ENCODE data around the gene EXOC6B.
"Not testable (repeated sequence)": the region's sequence is repeated elsewhere in the genome, so short reads cannot be mapped to it uniquely, and the experiment has no call there.

The EXOC6B gene

DNA sequence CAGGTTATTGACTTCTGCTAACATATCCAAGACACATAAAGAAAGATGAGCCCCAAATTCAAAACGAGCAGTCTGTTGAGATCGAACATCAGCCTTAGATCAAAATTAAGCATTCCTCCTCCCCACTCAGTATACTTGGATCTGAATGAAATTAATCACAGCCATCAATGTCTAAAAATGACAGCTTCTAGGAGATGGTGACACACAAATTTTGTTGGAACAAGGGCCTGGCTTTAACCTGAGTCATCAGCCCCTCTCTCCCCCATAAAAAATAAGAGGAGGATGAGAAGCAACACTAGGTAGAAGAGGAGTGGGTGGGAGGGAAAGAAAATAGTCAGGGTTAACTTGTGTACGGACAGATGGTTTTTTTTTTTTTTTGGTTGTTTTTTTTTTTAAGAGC, 223.1 kb downstream of the EXOC6B start:
- DNase-seq, result no peak

DNA sequence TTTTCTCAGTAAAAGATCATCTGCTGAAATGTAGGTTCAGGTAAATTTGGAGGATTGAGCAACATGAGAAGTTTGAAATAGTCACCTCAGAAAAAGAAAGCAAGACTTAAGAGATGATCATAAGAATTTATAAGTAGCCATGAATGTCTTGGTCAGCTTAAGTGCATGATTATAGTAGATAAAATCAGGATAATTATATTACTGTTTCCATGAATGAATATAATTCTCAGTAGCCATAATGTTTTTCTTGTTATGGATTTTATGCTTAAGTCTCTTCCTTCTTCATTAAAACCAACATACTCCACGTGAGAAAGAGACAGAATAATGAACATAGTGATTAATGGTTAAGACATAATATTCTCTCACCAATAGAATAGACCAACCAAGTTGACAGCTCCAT, 223.7 kb downstream of the EXOC6B start:
- no peak for DNase-seq

DNA sequence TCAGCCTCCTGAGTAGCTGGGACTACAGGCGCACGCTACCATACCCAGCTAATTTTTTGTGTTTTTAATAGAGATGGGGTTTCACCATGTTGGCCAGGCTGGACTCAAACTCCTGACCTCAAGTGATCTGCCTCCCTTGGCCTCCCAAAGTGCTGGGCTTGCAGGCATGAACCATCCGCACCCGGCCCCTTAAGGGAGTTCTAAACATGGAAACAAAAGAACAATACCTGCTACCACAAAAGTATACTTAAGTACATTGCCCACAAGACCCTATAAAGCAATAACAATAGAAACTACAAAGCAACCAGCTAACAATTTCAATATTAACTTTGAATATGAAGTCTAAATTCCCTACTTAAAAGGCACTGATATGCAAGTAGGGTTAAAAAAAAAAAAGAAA, 242.0 kb downstream of the EXOC6B start:
- not testable (repeated sequence) for DNase-seq

DNA sequence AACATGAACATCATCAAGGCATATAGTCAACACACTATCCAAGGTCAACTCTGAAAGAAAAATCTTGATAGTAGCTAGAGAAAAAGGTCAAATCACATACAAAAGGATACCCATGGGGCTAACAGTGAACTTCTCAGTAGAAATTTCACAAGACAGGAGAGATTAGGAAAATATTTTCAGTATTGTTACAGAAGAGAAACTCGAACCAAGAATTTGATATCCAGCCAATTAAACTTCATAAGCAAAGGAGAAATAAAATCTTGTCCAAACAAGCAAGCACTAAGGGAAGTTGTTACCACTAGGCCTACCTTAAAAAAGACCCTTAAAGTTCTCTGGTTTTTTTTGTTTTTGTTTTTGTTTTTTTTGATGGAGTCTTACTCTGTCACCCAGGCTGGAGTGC, 242.5 kb downstream of the EXOC6B start:
- DNase-seq, result no peak

DNA sequence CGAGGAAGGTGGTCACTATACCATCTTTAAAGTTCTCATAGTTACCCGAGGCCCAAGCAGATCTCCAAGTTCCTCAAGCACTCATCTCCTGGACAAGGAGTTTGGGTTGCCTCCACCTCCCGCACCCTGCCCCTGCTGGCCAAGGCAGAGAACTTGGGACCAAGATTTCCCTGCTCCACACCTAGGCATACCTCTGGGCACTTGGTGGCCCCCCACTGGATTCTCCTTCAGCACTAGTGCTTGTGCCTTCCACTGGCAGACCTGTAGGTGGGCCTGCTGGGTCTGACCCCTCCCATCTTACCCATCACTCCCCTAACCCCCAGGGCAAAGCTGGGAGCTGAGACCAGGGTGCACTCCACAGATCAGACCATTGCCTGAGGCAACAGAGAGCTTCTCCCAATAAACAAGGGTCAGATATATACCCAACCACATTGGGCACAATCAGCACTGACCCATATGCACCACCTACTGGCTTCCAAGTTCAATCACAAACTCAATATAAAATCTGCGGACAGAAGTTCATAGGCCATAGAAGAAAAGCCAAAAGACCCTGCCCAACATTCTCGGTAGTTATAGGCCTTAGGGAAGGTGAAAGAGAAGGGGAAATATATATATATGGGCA, 244.2 kb downstream of the EXOC6B start:
- no peak for DNase-seq

DNA sequence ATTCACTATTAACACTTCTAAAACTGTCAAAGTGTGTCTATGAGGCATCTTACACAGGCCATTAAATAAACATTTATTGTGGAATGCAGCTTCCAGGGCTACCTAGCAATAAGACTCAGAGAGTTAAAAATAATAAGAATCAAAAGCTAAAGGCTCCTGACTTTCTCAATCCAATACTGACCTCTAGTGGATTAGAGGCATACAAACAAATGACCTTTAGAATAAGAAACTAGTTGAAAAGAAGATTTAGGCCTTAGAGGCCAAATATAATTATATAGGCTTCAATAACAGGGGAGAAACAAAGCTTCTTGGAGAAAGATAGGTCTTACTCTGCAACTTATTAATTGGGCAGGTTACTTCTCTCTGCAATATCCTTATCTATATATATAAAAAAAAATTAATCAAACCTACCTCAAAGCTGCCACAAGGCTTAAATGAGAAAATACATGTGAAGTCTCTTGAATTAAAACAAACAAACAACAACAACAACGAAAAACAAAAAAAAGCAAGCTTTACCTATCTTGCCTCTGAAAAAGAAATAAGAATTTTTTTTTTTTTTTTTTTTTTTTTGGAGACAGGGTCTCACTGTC, 246.1 kb downstream of the EXOC6B start:
- no peak for DNase-seq

GRCh38 chr2:72576861-72577260, 249.0 kb downstream of the EXOC6B start:
- no peak for DNase-seq

- DNase-seq, result no peak
Measured at GRCh38 chr2:72576459-72576858, 249.4 kb downstream of the EXOC6B start.

DNA sequence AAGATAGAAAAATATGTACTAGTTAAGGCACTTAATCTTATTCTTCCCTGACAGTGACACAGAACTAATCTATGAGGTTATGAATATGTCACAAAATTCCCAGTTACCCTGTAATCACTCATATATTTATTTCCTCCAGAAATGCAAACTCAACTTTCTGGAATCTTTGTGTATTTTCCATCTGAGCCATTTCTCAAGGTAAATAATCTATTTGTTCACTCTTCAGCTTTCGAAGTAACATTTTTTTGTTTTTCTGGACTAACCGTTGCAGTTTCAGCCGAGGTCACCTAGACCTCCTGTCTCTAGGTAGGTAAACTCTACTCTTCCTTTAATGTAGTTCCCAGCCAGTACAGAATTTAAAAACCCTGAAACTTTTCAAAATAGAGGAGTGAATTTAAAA, 250.9 kb downstream of the EXOC6B start:
- no peak for DNase-seq

DNA sequence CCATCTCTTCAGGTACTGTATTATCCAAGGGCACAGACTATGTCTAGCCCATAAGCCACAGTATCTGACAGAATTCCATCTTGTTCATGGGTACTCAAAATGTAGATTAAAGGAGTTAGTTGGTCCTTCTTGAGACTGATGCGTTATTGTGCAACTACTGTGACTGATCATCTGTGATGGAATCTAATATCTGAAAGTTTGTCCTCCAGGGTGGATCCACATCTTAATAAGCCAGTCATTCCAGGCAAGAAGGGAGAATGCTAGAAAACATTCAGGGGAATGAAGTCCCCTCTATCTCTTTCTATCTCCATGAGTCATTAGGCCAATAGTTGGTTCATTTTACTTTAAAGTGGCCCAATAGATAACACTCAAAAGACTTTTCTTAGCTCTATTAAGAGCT, 252.6 kb downstream of the EXOC6B start:
- no peak for DNase-seq

- no peak for DNase-seq
Measured at GRCh38 chr2:72572501-72572900, 253.3 kb downstream of the EXOC6B start.

GRCh38 chr2:72570413-72570812, 255.4 kb downstream of the EXOC6B start:
- DNase-seq, result no peak

- DNase-seq, result no peak
Measured at GRCh38 chr2:72562451-72563153, 263.2 kb downstream of the EXOC6B start.

- no peak for DNase-seq
Measured at GRCh38 chr2:72561621-72562318, 264.1 kb downstream of the EXOC6B start.

GRCh38 chr2:72555943-72556342, 269.9 kb downstream of the EXOC6B start:
- DNase-seq, result no peak

DNA sequence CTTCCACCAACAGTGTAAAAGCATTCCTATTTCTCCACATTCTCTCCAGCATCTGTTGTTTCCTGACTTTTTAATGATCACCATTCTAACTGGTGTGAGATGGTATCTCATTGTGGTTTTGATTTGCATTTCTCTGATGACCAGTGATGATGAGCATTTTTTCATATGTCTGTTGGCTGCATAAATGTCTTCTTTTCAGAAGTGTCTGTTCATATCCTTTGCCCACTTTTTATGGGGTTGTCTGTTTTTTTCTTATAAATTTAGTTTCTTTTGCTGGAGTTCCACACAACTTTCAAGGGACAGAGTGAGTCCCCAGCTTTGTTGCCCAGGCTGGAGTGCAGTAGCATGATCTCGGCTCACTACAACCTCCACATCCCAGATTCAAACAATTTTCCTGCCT, 270.5 kb downstream of the EXOC6B start:
- DNase-seq, result not testable (repeated sequence)

DNA sequence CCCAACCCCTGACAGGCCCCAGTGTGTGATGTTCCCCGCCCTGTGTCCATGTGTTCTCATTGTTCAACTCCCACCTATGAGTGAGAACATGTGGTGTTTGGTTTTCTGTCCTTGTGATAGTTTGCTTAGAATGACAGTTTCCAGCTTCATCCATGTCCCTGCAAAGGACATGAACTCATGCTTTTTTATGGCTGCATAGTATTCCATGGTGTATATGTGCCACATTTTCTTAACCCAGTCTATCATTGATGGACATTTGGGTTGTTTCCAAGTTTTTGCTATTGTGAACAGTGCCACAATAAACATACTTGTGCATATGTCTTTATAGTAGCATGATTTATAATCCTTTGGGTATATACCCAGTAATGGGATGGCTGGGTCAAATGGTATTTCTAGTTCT, 270.9 kb downstream of the EXOC6B start:
- not testable (repeated sequence) for DNase-seq

- DNase-seq, result no peak
Measured at GRCh38 chr2:72554381-72554780, 271.5 kb downstream of the EXOC6B start.

GRCh38 chr2:72548081-72548764, 277.6 kb downstream of the EXOC6B start:
- no peak for DNase-seq

- no peak for DNase-seq
Measured at GRCh38 chr2:72545790-72546189, 280.0 kb downstream of the EXOC6B start.

DNA sequence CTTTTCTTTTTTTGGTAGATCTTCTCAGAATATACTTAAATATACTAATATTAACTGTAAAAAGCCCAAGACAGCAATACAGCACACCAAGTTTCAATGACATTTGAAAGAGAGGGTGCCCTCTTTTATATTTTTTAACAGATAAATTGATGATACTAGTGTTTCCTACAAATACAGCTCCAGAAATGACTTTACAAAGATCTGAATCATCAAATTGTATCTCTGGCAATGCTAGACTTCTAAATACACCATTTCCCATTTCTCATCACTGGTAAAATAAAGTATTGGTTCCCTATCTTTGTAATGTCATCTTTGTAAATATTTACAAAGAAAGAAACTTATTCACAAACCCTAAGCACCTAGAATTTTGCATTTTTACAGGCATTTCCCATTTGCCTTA, 281.3 kb downstream of the EXOC6B start:
- no peak for DNase-seq

DNA sequence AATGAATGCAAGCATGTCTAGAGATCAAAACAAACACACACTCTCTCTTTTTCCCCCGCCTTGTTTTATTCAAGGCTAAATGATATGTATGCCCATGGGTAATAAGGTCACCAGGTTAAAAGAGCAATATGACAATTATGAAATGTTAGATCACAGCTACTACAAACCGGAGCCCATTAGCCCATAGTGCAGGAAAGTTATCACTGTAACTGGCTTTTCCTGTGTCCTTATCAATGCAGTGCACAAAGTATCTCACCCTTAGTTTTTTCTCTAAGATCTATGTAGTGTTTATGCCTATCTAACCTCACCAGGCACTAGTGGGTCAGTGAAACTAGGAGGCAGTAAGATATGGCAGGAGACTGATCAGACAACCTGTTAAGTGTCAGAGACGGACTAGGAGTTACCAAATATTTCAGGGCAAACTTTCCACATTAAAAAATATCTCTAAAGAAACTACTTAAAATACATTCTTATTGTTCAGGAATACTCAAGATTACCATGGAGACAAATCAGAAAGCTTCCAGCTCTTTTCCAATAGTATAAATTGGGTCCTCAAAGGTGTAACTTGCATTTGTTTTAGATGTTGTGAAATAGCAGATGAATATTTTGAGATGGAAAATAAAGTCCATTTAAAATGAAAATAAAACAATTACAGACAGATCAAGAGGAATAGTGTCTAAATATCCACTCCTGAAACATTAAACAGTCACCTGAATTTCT, 282.2 kb downstream of the EXOC6B start:
- DNase-seq, result no peak

All from stimulated activated CD8-positive, alpha-beta memory T cell treated with anti-CD3 and anti-CD28 coated beads, Interleukin-4, amount 100 ng/mL, for 48 hours (primary cell).